Measurements from ENCODE around the gene TSPAN9. TPM values are rescaled to one million over a fixed set of nuclear protein-coding genes. Genes with fewer than 3 reads are reported as not detected.

The TSPAN9 gene
- total RNA-seq, 4 donors from 2014 or later: 13.7 to 35.4 (median 26.7) TPM

GRCh38 chr12:3116106-3116844 is 39.1 kb downstream of the TSPAN9 start:
- Histone ChIP-seq H3K36me3 (peaks cover 0 to 13% (median 8%) of the 10 kb centered on the region in 4 donors), H3K4me3 (no peak overlapping the region), H3K9me3 (no peaks in the 10 kb centered on the region), H3K27me3 (no peaks in the 10 kb centered on the region), H3K4me1 (peaks cover 31 to 50% (median 37%) of the 10 kb centered on the region in 4 donors), H3K27ac (replicated peaks in 1 of 4) (peak overlapping the region; percentile 2 to 59 (median 32))
- DNase-seq (ENCODE audit: extremely low spot score): no peak
- TF ChIP-seq POLR2AphosphoS5 (IDR thresholded peaks at IDR 0.05): no peak
- no peak for TF ChIP-seq EP300 (IDR thresholded peaks at IDR 0.05)
- TF ChIP-seq CTCF (IDR thresholded peaks at IDR 0.05): no peak
- no peak for TF ChIP-seq POLR2A (IDR thresholded peaks at IDR 0.05; ENCODE audit: low read depth)
- 76% methylated on average over 18 of the region's 19 CpGs for WGBS
- intact Hi-C loops (cut with DNase I): no loop called here

GRCh38 chr12:3117144-3117581 is 40.0 kb downstream of the TSPAN9 start:
- 53% methylated on average over 10 of the region's 10 CpGs for WGBS
- H3K9me3 ChIP-seq: no peaks in the 10 kb centered on the region
- no peaks in the 10 kb centered on the region for H3K27me3 ChIP-seq
- no peak overlapping the region for H3K4me3 ChIP-seq
- no peak for TF ChIP-seq EP300 (IDR thresholded peaks at IDR 0.05)
- TF ChIP-seq POLR2AphosphoS5 (IDR thresholded peaks at IDR 0.05): peak in 1 of 2 donors; percentile 34
- H3K36me3 ChIP-seq: peaks cover 0 to 13% (median 8%) of the 10 kb centered on the region in 4 donors
- peak overlapping the region; percentile 17 to 59 (median 44) for H3K27ac ChIP-seq (replicated peaks in 1 of 4)
- no peak for DNase-seq (ENCODE audit: extremely low spot score)
- peaks cover 32 to 53% (median 37%) of the 10 kb centered on the region in 4 donors for H3K4me1 ChIP-seq
- intact Hi-C loops (cut with DNase I): no loop called here

- peaks cover 37 to 58% (median 40%) of the 10 kb centered on the region in 4 donors for H3K4me1 ChIP-seq
- intact Hi-C loops (cut with DNase I): no loop called here
Measured at GRCh38 chr12:3117591-3118015, 40.4 kb downstream of the TSPAN9 start.

GRCh38 chr12:3119192-3119755 is 42.1 kb downstream of the TSPAN9 start:
- TF ChIP-seq CTCF (IDR thresholded peaks at IDR 0.05) (no peak), POLR2A (IDR thresholded peaks at IDR 0.05; ENCODE audit: low read depth) (no peak), EP300 (IDR thresholded peaks at IDR 0.05) (no peak), POLR2AphosphoS5 (IDR thresholded peaks at IDR 0.05) (no peak)
- Histone ChIP-seq H3K4me3 (no peak overlapping the region), H3K27ac (replicated peaks in 1 of 4) (peak overlapping the region; percentile 11 to 64 (median 38)), H3K9me3 (peaks cover 0 to 3% (median under 1%) of the 10 kb centered on the region in 4 donors), H3K4me1 (peaks cover 44 to 73% (median 53%) of the 10 kb centered on the region in 4 donors), H3K27me3 (no peaks in the 10 kb centered on the region), H3K36me3 (peaks cover 0 to 9% (median 0%) of the 10 kb centered on the region in 4 donors)
- no peak for DNase-seq (ENCODE audit: extremely low spot score)
- intact Hi-C loops (cut with DNase I): no loop called here
- 73% methylated on average over 9 of the region's 9 CpGs for WGBS

More at GRCh38 chr12:3117591-3118015, 40.4 kb downstream of the TSPAN9 start:
- Histone ChIP-seq H3K36me3 (peaks cover 0 to 13% (median 8%) of the 10 kb centered on the region in 4 donors), H3K27ac (replicated peaks in 1 of 4) (peak overlapping the region; percentile 17 to 59 (median 44)), H3K27me3 (no peaks in the 10 kb centered on the region), H3K4me3 (no peak overlapping the region), H3K9me3 (no peaks in the 10 kb centered on the region)
- no peak for DNase-seq (ENCODE audit: extremely low spot score)
- 96% methylated on average over 3 of the region's 3 CpGs for WGBS
- no peak for TF ChIP-seq CTCF (IDR thresholded peaks at IDR 0.05)
